Neuron (in vitro differentiated cells): ENCODE results near the gene SPOP.

Source experiments
- H2AFZ ChIP-seq: one replicate; pipeline ENCODE4 v1.6.1; 2013; ENCODE audit warnings: low read depth, mild to moderate bottlenecking, inconsistent platforms, low read length, moderate library complexity
- H3K27me3 ChIP-seq: one replicate; pipeline ENCODE4 v1.6.1; 2013; ENCODE audit warnings: low read length; ENCODE audit not compliant: insufficient read depth
- H3K36me3 ChIP-seq: one replicate; pipeline ENCODE4 v1.6.1; 2013; ENCODE audit warnings: low read length; ENCODE audit not compliant: insufficient read depth
- H3K4me1 ChIP-seq: one replicate; pipeline ENCODE4 v1.6.1; 2013; ENCODE audit warnings: low read length; ENCODE audit not compliant: insufficient read depth
- H3K4me3 ChIP-seq: 2 replicates; pipeline ENCODE4 v1.5.1; 2013; ENCODE audit warnings: mild to moderate bottlenecking, low read length, moderate library complexity
- H3K9me3 ChIP-seq: one replicate; pipeline ENCODE4 v1.6.1; 2013; ENCODE audit warnings: low read length

Gene SPOP

DNA sequence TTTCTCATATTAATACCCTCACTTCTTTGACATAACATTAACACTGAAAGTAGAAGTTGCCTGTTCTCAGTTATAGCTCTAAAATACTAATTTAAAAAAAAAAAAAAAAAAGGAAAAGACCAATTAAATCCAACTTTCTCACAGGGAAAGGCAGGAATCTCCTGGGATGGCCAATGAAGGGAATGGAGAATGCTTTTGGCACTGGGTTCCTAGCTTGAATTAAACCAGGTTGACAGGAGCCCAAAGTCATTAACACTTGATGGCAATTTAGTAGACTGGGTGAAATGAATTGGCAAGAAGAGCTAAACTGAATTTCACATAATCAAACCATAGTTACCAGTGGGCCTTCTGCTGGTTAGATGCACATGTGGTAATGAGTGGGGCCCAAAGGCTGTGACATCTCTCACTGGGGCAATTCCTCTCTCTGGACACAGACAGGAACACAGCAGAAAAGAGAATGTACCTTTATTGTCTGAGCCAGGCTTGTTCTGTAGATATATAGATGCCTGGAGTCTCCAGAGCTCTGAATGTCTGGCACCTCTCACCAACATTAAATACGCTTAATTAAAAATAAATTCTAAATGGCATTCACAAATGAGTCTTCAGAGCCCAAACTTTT lies 64.6 kb downstream of the SPOP start:
- Histone ChIP-seq H3K9me3 (no peaks in the 10 kb centered on the region), H2AFZ (no peak overlapping the region), H3K36me3 (peaks cover 57% of the 10 kb centered on the region), H3K4me3 (no peak overlapping the region), H3K27me3 (no peaks in the 10 kb centered on the region), H3K4me1 (no peaks in the 10 kb centered on the region)

DNA sequence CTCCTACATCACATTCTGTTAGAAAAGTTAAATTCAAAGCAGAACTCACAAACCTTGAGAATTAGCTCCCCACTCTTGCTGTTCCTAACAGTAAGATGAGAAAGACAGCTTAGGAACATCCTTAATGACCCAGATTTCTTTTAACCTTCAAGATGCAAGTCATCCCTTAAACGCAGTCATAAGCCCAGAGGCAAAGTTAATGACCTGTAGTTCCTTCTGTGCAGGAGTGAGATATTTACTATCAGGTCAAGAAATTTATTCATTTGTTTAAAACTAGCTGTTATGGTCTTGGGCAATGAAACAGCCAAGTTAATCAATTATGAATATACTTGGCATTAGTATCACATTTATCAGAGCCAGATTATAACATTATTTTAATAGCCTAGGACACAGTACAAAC lies 65.2 kb downstream of the SPOP start:
- no peak overlapping the region for H3K4me3 ChIP-seq
- no peaks in the 10 kb centered on the region for H3K4me1 ChIP-seq
- H3K27me3 ChIP-seq = no peaks in the 10 kb centered on the region
- peaks cover 57% of the 10 kb centered on the region for H3K36me3 ChIP-seq
- no peaks in the 10 kb centered on the region for H3K9me3 ChIP-seq
- no peak overlapping the region for H2AFZ ChIP-seq

DNA sequence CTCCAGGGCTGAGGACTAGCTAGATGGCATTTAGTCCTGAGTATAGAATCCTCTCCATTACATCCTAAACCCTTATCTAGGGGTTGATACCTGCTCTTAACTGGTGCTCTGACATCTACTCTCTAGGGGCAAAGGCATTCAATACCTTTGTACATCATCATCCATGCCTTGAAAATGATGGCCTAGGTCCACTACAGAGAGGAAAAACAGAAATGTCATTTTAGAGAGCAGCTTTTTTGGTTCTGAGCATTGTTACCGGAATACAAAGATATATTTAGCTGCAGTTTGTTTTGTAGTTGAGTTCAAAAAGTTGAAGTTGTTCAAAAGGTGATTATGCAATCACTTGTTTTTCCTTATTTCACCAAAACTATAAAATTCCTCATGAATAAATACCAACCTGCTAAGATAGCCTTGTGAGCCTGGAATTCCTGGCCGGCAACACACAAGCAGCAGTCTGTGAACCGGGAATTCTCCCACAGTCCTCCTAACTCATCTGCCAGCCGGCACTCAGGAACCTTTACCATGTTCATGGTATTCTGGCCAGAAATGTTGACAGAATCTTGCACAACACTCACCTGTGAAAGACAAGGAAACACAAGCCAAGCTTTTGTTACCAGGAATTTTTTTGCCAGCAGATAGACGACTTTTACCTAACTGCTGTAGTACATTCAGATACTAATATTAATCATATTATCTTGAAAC lies 66.9 kb downstream of the SPOP start:
- Histone ChIP-seq H3K4me1 (no peaks in the 10 kb centered on the region), H3K27me3 (no peaks in the 10 kb centered on the region), H3K36me3 (peaks cover 62% of the 10 kb centered on the region), H2AFZ (no peak overlapping the region), H3K9me3 (no peaks in the 10 kb centered on the region), H3K4me3 (no peak overlapping the region)

DNA sequence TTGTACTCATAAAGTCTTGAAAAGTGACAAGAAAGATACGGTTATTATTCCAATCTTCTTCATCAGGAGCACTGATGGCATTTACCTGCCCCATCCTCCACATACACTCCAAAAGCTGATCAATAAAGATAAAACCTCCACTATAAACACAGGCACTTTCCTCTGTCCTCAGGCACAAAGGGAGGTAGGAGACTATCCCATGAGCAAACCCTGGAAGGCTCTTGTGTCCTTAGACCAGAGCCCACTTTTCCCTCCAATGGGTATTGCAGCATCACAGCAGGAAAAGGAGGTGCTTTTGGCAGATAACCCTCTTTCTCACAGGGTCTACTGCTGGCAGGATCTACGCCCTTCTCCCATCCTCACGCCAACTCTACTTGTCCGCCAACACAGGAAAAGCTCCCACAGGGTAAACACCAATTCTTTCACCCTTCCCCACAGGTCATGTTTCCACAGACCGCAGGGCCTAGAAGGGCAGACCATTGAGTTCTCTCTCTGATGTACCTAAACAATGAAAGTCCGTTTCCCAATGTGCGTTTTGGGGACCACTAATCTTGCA lies 73.5 kb downstream of the SPOP start:
- H3K36me3 ChIP-seq = peaks cover 72% of the 10 kb centered on the region
- peaks cover 2% of the 10 kb centered on the region for H3K4me1 ChIP-seq
- no peaks in the 10 kb centered on the region for H3K9me3 ChIP-seq
- no peak overlapping the region for H3K4me3 ChIP-seq
- H2AFZ ChIP-seq = no peak overlapping the region
- no peaks in the 10 kb centered on the region for H3K27me3 ChIP-seq

DNA sequence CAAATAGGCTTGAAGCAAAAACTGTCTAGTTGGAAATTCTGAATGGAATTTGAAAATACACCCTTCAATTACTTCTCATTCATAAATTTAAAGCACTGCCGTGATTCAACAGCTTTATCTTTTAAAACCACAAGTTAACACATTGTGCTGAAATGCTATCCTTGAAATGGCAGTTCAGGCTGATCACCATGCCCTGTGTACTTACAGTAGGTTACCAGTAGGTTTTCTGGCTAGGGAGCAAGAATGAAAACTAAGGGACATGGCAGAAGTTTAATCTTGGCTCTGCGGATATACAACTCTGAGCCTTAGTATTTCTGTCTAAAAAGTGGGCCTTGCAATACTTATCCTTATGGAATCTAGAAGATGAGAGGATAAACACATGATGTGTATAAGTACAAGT lies 74.2 kb downstream of the SPOP start:
- Histone ChIP-seq H3K36me3 (peaks cover 69% of the 10 kb centered on the region), H3K27me3 (no peaks in the 10 kb centered on the region), H3K9me3 (no peaks in the 10 kb centered on the region), H2AFZ (no peak overlapping the region), H3K4me1 (peaks cover 2% of the 10 kb centered on the region), H3K4me3 (no peak overlapping the region)

DNA sequence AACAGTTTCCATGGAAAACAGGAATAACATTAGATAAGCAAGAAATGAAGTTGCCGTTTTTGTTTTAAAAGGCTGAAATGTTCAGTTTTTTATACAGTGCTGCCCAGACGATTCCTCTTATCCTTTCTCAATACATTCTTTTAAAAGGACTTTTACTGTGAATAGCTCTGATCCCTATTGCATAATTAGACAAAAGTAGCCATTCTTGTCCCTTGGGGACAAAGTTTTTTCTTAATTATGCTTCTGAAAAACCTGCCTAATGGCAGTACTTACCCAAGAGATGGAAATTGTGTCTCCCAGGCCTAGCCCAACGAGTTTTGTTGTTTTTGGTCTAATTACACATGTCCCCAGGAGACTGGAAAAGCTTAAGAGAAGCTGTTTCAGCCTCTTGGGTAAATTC lies 74.7 kb downstream of the SPOP start:
- H3K4me1 ChIP-seq = peaks cover 2% of the 10 kb centered on the region
- no peak overlapping the region for H2AFZ ChIP-seq
- H3K9me3 ChIP-seq = no peaks in the 10 kb centered on the region
- peaks cover 69% of the 10 kb centered on the region for H3K36me3 ChIP-seq
- no peaks in the 10 kb centered on the region for H3K27me3 ChIP-seq
- H3K4me3 ChIP-seq = no peak overlapping the region

DNA sequence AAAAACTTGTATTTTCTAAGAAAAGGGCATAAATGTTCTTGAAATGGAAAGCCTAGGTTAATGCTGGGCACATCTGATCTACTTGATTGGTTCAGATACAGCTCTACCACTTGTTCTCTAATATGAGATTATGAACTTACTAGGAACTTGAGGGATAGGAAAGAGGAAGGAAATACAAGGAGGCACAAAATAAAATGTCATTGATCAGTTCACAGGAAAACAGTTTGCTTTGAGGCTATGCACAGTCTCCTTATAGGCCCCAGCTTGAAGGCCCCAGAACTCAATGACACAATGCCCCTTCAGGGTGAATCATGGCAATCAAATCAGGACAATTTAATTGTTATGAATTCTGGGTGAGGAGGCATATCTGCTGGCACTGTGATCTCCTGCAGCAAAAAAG lies 75.1 kb downstream of the SPOP start:
- no peaks in the 10 kb centered on the region for H3K9me3 ChIP-seq
- H3K27me3 ChIP-seq = no peaks in the 10 kb centered on the region
- no peak overlapping the region for H2AFZ ChIP-seq
- peaks cover 2% of the 10 kb centered on the region for H3K4me1 ChIP-seq
- H3K36me3 ChIP-seq = peaks cover 70% of the 10 kb centered on the region
- no peak overlapping the region for H3K4me3 ChIP-seq

DNA sequence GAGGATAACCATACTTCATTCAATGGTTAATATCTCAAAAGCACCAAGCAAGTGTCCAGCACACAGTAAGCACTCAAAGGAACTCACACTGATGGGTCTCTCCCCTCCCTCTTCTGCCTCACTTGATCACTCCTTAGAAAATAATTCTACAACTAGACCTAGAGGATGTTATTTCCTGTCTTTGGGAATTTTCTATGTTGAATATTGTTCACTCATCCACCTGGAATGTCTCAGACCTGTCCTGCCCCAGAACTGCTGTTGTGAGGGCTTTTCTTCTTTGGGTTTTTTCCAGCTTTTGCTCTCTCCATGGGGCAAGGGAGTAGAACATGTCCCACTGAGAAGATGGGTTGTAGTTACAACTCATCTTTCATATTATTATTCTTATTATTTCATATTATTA lies 76.9 kb downstream of the SPOP start:
- no peak overlapping the region for H3K4me3 ChIP-seq
- no peaks in the 10 kb centered on the region for H3K9me3 ChIP-seq
- H3K27me3 ChIP-seq = no peaks in the 10 kb centered on the region
- peaks cover 2% of the 10 kb centered on the region for H3K4me1 ChIP-seq
- H2AFZ ChIP-seq = no peak overlapping the region
- H3K36me3 ChIP-seq = peaks cover 69% of the 10 kb centered on the region

DNA sequence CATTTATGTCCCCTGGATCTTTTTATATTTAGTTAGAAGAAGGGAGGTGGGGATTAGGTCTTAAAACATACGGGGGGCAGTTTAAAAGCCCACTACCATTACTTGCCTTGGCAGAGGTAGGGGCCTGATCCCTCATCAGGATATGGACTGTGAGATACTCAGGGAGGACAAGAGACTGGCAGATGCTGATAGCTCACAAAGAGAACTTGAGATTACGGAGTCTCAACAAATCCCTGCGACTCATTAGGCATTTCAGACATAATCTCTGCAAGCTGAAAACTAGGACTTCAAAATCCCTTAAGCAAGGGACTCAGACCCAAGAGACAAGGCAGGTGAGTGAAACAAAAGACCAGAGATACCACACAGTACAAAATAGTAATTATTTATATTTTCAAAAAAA lies 79.0 kb downstream of the SPOP start:
- H3K36me3 ChIP-seq = peaks cover 64% of the 10 kb centered on the region
- no peaks in the 10 kb centered on the region for H3K27me3 ChIP-seq
- H2AFZ ChIP-seq = no peak overlapping the region
- no peaks in the 10 kb centered on the region for H3K9me3 ChIP-seq
- peaks cover 2% of the 10 kb centered on the region for H3K4me1 ChIP-seq
- H3K4me3 ChIP-seq = no peak overlapping the region

DNA sequence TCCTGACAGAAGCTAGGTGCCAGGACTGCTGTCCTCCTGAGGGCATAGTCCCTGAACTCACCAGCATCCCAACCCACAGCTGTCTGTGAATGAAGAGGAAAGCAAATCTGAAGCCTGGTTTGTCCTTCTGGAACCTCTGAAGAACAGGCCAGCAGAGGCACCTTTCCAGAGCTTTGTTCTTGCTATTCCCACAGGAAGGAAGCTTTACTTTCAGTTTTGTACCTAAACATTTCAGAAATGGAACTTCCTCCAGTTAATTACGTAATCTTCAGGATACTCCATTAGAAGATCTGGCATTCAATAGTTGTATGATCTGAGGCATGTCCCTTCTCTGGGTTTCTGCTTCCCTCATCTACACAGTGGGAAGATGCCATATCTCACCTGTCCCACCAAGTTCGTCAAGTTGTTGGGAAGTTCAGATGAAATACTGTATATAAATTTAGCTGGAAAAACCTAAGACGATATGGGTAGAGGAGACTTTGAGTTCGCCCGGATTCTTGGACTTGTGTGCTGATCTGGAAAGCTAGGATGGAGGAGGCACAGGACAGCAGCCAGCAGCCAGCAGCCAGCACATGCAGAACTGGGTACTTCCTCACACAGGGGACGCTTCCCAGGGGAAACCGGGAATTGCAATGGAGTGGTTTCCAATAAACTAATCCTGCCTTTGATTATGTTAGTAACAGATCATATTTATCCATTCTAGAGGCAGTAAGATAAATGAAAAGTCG lies 79.8 kb downstream of the SPOP start:
- Histone ChIP-seq H3K4me3 (no peak overlapping the region), H3K36me3 (peaks cover 57% of the 10 kb centered on the region), H3K4me1 (no peaks in the 10 kb centered on the region), H2AFZ (no peak overlapping the region), H3K9me3 (no peaks in the 10 kb centered on the region), H3K27me3 (no peaks in the 10 kb centered on the region)

DNA sequence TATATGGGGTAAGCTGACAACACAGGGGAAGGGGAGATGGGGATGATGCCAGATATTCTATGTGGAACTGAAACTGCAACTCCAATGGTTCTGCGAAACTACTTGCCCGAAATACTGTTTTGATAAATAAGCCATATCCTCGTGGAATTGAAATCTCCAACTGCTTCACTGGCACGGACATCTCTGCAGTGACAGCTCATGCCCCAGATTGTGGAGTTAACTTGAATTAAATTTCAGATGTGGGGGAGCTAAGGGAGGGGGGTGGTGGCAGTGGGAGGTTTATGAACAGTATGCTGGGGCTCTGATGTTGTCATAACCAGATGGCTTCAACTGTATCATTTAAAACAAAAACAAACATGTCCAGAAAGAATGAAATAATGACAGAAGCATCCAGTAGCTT lies 80.5 kb downstream of the SPOP start:
- Histone ChIP-seq H3K4me3 (no peak overlapping the region), H3K9me3 (no peaks in the 10 kb centered on the region), H2AFZ (no peak overlapping the region), H3K27me3 (no peaks in the 10 kb centered on the region), H3K36me3 (peaks cover 56% of the 10 kb centered on the region), H3K4me1 (no peaks in the 10 kb centered on the region)

DNA sequence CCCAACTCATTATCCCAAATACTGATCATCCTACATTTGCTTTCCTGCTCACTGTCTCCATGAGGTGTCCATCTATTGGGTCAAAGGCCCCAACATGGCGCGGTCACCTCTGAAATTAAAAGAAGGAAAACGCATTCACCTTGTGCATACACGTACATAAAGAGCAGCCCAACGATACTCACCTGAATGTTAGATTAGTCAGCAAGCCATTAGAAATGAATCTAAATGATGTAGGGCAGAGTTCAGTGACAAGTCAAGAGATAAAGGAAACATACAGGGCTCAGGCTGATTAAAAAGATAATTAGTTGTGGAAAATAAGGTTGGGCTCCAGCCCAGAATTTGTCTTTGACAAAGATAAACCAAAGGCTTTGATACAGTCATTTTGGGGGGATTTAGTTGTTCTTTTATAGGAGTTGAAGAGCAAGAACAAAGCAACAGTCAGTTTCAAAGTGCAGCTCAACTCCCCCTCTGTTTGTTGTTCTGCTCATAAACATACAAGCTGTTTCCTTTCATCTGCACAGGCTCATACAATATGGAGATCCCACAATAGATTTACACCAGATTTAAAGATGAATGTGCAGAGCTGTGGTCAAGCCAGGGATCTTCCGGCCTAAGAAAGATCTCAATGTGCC lies 81.2 kb downstream of the SPOP start:
- Histone ChIP-seq H3K9me3 (no peaks in the 10 kb centered on the region), H3K36me3 (peaks cover 52% of the 10 kb centered on the region), H3K4me1 (no peaks in the 10 kb centered on the region), H3K4me3 (no peak overlapping the region), H3K27me3 (no peaks in the 10 kb centered on the region), H2AFZ (no peak overlapping the region)

DNA sequence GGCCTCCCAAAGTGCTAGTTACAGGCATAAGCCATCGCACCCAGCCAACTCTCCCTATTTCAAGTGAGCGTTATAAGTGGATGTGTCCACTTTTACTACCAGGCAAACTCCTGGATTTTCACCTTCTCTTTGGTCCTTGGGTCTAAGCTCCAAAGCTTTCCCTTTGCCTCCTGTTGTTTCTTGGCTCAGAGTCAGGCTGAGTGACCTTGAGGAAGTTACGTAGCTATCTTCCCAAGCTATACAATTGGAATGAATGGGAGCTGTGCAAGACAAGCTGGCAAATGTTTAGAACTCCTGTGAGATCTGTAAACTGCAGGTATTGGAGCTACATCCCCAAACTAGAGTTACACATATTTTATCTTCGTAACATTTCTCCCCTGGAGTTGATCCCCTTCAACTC lies 81.9 kb downstream of the SPOP start:
- peaks cover 45% of the 10 kb centered on the region for H3K36me3 ChIP-seq
- H3K27me3 ChIP-seq = no peaks in the 10 kb centered on the region
- no peak overlapping the region for H3K4me3 ChIP-seq
- no peaks in the 10 kb centered on the region for H3K9me3 ChIP-seq
- no peaks in the 10 kb centered on the region for H3K4me1 ChIP-seq
- H2AFZ ChIP-seq = no peak overlapping the region
